Mesenchymal stem cell (in vitro differentiated cells and primary cell): Measurements from ENCODE around the gene TSPEAR.

Experiments
- DNase-seq: peaks from one replicate; pipeline ENCODE4 v3.0.0-alpha.2; 2013
- H2AFZ ChIP-seq: one replicate; pipeline ENCODE4 v1.6.1; 2013; ENCODE audit warnings: low read depth, mild to moderate bottlenecking, control low read depth, inconsistent platforms, low read length, moderate library complexity
- H2AK5ac ChIP-seq: 2 replicates; pipeline ENCODE4 v1.6.1; 2013; ENCODE audit warnings: low read length, moderate library complexity, mild to moderate bottlenecking, inconsistent platforms; ENCODE audit not compliant: severe bottlenecking
- H2BK120ac ChIP-seq: one replicate; pipeline ENCODE4 v1.6.1; 2013; ENCODE audit warnings: low read depth, mild to moderate bottlenecking, inconsistent platforms, low read length, moderate library complexity
- H2BK12ac ChIP-seq, 2 experiments: one replicate each; pipeline ENCODE4 v1.6.1; 2013; ENCODE audit warnings: inconsistent platforms in 2 of 2, low read length in 2 of 2, mild to moderate bottlenecking in 2 of 2, moderate library complexity in 2 of 2, control low read depth in 1 of 2
- H2BK15ac ChIP-seq: one replicate; pipeline ENCODE4 v1.6.1; 2013; ENCODE audit warnings: mild to moderate bottlenecking, low read depth, inconsistent platforms; ENCODE audit not compliant: poor library complexity, severe bottlenecking
- H2BK5ac ChIP-seq: 2 replicates; pipeline ENCODE4 v1.6.1; 2013; ENCODE audit warnings: low read depth, mild to moderate bottlenecking, low read length, control low read depth, inconsistent platforms; ENCODE audit not compliant: poor library complexity, severe bottlenecking
- H3K14ac ChIP-seq, 2 experiments: one replicate each; pipeline ENCODE4 v1.6.1; 2013; ENCODE audit warnings: inconsistent platforms in 2 of 2, low read length in 2 of 2, control low read depth in 1 of 2, mild to moderate bottlenecking in 1 of 2, moderate library complexity in 1 of 2
- H3K18ac ChIP-seq, 2 experiments: one replicate each; pipeline ENCODE4 v1.6.1; 2013; ENCODE audit warnings: inconsistent platforms in 2 of 2, low read length in 2 of 2, control low read depth in 1 of 2, low read depth in 1 of 2, mild to moderate bottlenecking in 1 of 2
- H3K23ac ChIP-seq, 2 experiments: one replicate each; pipeline ENCODE4 v1.6.1; 2013; ENCODE audit warnings: inconsistent platforms in 2 of 2, low read length in 2 of 2, mild to moderate bottlenecking in 2 of 2, moderate library complexity in 2 of 2, control low read depth in 1 of 2
- H3K27ac ChIP-seq: 2 replicates; pipeline ENCODE4 v1.5.1; 2013; ENCODE audit warnings: mild to moderate bottlenecking, moderate library complexity, low read length, control low read depth, inconsistent platforms; ENCODE audit not compliant: poor library complexity, severe bottlenecking
- H3K27me3 ChIP-seq, 2 experiments: 2 replicates each; pipeline versions ENCODE4 v1.6.1 to v1.7.0; 2013; ENCODE audit warnings: low read length in 2 of 2, mild to moderate bottlenecking in 2 of 2, moderate library complexity in 2 of 2, control low read depth in 1 of 2, inconsistent platforms in 1 of 2; ENCODE audit not compliant: control insufficient read depth in 1 of 2, insufficient read depth in 1 of 2
- H3K36me3 ChIP-seq, 2 experiments: 2 replicates each; pipeline versions ENCODE4 v1.6.1 to v1.7.0; 2013; ENCODE audit warnings: low read length in 2 of 2, control low read depth in 1 of 2, inconsistent platforms in 1 of 2, low read depth in 1 of 2, mild to moderate bottlenecking in 1 of 2; ENCODE audit not compliant: insufficient read depth in 2 of 2, control insufficient read depth in 1 of 2
- H3K4ac ChIP-seq, 2 experiments: one replicate each; pipeline ENCODE4 v1.6.1; 2013; ENCODE audit warnings: inconsistent platforms in 2 of 2, low read length in 2 of 2, mild to moderate bottlenecking in 2 of 2, moderate library complexity in 2 of 2, control low read depth in 1 of 2, low read depth in 1 of 2
- H3K4me1 ChIP-seq: 2 replicates; pipeline ENCODE4 v1.6.1; 2013; ENCODE audit warnings: low read depth, low read length, control low read depth; ENCODE audit not compliant: control insufficient read depth, insufficient read depth
- H3K4me2 ChIP-seq: 2 replicates; pipeline ENCODE4 v1.6.1; 2013; ENCODE audit warnings: low read length, mild to moderate bottlenecking, inconsistent platforms; ENCODE audit not compliant: poor library complexity, severe bottlenecking
- H3K4me3 ChIP-seq, 2 experiments: 2 replicates each; pipeline versions ENCODE4 v1.5.1 to v1.7.0; 2013; ENCODE audit warnings: low read length in 2 of 2, mild to moderate bottlenecking in 2 of 2, control low read depth in 1 of 2, low read depth in 1 of 2; ENCODE audit not compliant: insufficient read depth in 1 of 2
- H3K79me1 ChIP-seq: replicated peaks from 2 replicates; pipeline ENCODE4 v1.6.1; 2013; ENCODE audit warnings: mild to moderate bottlenecking, control low read depth, low read length, inconsistent platforms; ENCODE audit not compliant: poor library complexity, severe bottlenecking
- H3K9ac ChIP-seq: 2 replicates; pipeline ENCODE4 v1.7.0; 2013; ENCODE audit warnings: mild to moderate bottlenecking, low read length, moderate library complexity
- H3K9me3 ChIP-seq: 2 replicates; pipeline ENCODE4 v1.7.0; 2013; ENCODE audit warnings: mild to moderate bottlenecking, low read length; ENCODE audit not compliant: control insufficient read depth
- H4K8ac ChIP-seq: one replicate; pipeline ENCODE4 v1.6.1; 2013; ENCODE audit warnings: inconsistent platforms, mild to moderate bottlenecking, low read length, moderate library complexity
- H4K91ac ChIP-seq: one replicate; pipeline ENCODE4 v1.6.1; 2013; ENCODE audit warnings: mild to moderate bottlenecking, low read length, inconsistent platforms
- WGBS: methylation state at CpG from one replicate; pipeline ENCODE4 v1.1.7; 2013; ENCODE audit warnings: mixed read lengths; 5-methylcytosine and 5-hydroxymethylcytosine counted together

Gene TSPEAR

GRCh38 chr21:44755227-44755626 lies 43.9 kb upstream of the TSPEAR start:
- WGBS, result 82% methylated on average over 4 of the region's 5 CpGs
- Histone ChIP-seq H3K23ac (no peak overlapping the region), H4K91ac (no peak overlapping the region), H3K79me1 (no peaks in the 10 kb centered on the region), H2BK120ac (no peak overlapping the region), H3K4ac (no peak overlapping the region), H3K4me1 (peaks cover 9% of the 10 kb centered on the region), H3K14ac (no peak overlapping the region), H3K9me3 (peaks cover 19% of the 10 kb centered on the region), H2BK5ac (no peak overlapping the region), H2BK15ac (no peak overlapping the region), H3K36me3 (no peaks in the 10 kb centered on the region), H2AFZ (no peak overlapping the region), H4K8ac (no peak overlapping the region), H3K9ac (no peak overlapping the region), H3K4me2 (no peak overlapping the region), H3K27me3 (peaks cover 41 to 45% of the 10 kb centered on the region in 2 experiments), H3K18ac (no peak overlapping the region), H3K4me3 (no peak overlapping the region), H3K27ac (no peak overlapping the region), H2BK12ac (no peak overlapping the region), H2AK5ac (no peak overlapping the region)
- DNase-seq, result no peak

- no peaks in the 10 kb centered on the region for H3K36me3 ChIP-seq
- H3K4me1 ChIP-seq, result peaks cover 13% of the 10 kb centered on the region
- H3K14ac ChIP-seq, result no peak overlapping the region
- H2BK12ac ChIP-seq, result no peak overlapping the region
- H3K27me3 ChIP-seq, result peaks cover 48 to 52% of the 10 kb centered on the region in 2 experiments
- H3K23ac ChIP-seq, result no peak overlapping the region
- no peak overlapping the region for H3K9ac ChIP-seq
- H2BK15ac ChIP-seq, result no peak overlapping the region
- no peaks in the 10 kb centered on the region for H3K79me1 ChIP-seq
- no peak overlapping the region for H3K4me2 ChIP-seq
- no peak overlapping the region for H3K4ac ChIP-seq
- H3K4me3 ChIP-seq, result no peak overlapping the region
- no peak overlapping the region for H4K8ac ChIP-seq
- H3K18ac ChIP-seq, result no peak overlapping the region
- no peak for DNase-seq
- H2AK5ac ChIP-seq, result no peak overlapping the region
- H4K91ac ChIP-seq, result no peak overlapping the region
- H2AFZ ChIP-seq, result no peak overlapping the region
- WGBS, result 86% methylated on average over 19 of the region's 19 CpGs
- no peak overlapping the region for H2BK120ac ChIP-seq
- H2BK5ac ChIP-seq, result no peak overlapping the region
- peaks cover 19% of the 10 kb centered on the region for H3K9me3 ChIP-seq
- no peak overlapping the region for H3K27ac ChIP-seq
Observed at GRCh38 chr21:44753357-44753756, 42.0 kb upstream of the TSPEAR start.

GRCh38 chr21:44752671-44753235 lies 41.4 kb upstream of the TSPEAR start:
- DNase-seq, result no peak
- peaks cover 13% of the 10 kb centered on the region for H3K4me1 ChIP-seq
- H3K4ac ChIP-seq, result no peak overlapping the region
- peaks cover 45 to 55% of the 10 kb centered on the region in 2 experiments for H3K27me3 ChIP-seq
- whole genome bisulfite sequencing, result 85% methylated on average over 11 of the region's 11 CpGs
- no peak overlapping the region for H3K9ac ChIP-seq
- peaks cover 19% of the 10 kb centered on the region for H3K9me3 ChIP-seq
- H2BK5ac ChIP-seq, result no peak overlapping the region
- no peak overlapping the region for H3K18ac ChIP-seq
- no peaks in the 10 kb centered on the region for H3K36me3 ChIP-seq
- no peak overlapping the region for H4K8ac ChIP-seq
- H2BK12ac ChIP-seq, result no peak overlapping the region
- H3K4me2 ChIP-seq, result no peak overlapping the region
- H2AK5ac ChIP-seq, result no peak overlapping the region
- H2BK15ac ChIP-seq, result no peak overlapping the region
- H3K14ac ChIP-seq, result peak overlapping the region in 1 of 2 experiments; percentile 26
- H2BK120ac ChIP-seq, result no peak overlapping the region
- H4K91ac ChIP-seq, result no peak overlapping the region
- no peak overlapping the region for H3K23ac ChIP-seq
- no peak overlapping the region for H2AFZ ChIP-seq
- H3K79me1 ChIP-seq, result no peaks in the 10 kb centered on the region
- no peak overlapping the region for H3K4me3 ChIP-seq
- no peak overlapping the region for H3K27ac ChIP-seq

GRCh38 chr21:44751799-44752636 lies 40.6 kb upstream of the TSPEAR start:
- no peak overlapping the region for H2BK5ac ChIP-seq
- no peaks in the 10 kb centered on the region for H3K36me3 ChIP-seq
- H2BK15ac ChIP-seq, result no peak overlapping the region
- no peak overlapping the region for H2AK5ac ChIP-seq
- no peak overlapping the region for H4K91ac ChIP-seq
- H2BK120ac ChIP-seq, result no peak overlapping the region
- no peak overlapping the region for H3K9ac ChIP-seq
- 86% methylated on average over 32 of the region's 34 CpGs for WGBS
- H3K18ac ChIP-seq, result no peak overlapping the region
- no peak overlapping the region for H3K23ac ChIP-seq
- no peak overlapping the region for H2AFZ ChIP-seq
- no peak overlapping the region for H3K4me3 ChIP-seq
- peaks cover 19% of the 10 kb centered on the region for H3K9me3 ChIP-seq
- no peak overlapping the region for H3K14ac ChIP-seq
- no peak for DNase-seq
- H3K4me1 ChIP-seq, result peaks cover 13% of the 10 kb centered on the region
- no peak overlapping the region for H3K4ac ChIP-seq
- H4K8ac ChIP-seq, result no peak overlapping the region
- H3K27me3 ChIP-seq, result peaks cover 43 to 58% of the 10 kb centered on the region in 2 experiments
- H3K79me1 ChIP-seq, result no peaks in the 10 kb centered on the region
- H3K27ac ChIP-seq, result no peak overlapping the region
- no peak overlapping the region for H2BK12ac ChIP-seq
- no peak overlapping the region for H3K4me2 ChIP-seq
